ENCODE measurements around the gene RAD54L2.

GRCh38 chr3:51500632-51501131 is 37.8 kb upstream of the RAD54L2 start:
- TF ChIP-seq CTCF (IDR thresholded peaks at IDR 0.05) (no peak), POLR2A (IDR thresholded peaks at IDR 0.05) (no peak)

Measured in lower leg skin (tissue), 3 donors.